Measurements from ENCODE around the gene MAMLD1.

Gene MAMLD1

GRCh38 chrX:150527108-150527507 lies 164.0 kb downstream of the MAMLD1 start:
- H3K27me3 ChIP-seq (ENCODE audit: insufficient read depth, low read length), result no peaks in the 10 kb centered on the region
- H3K27ac ChIP-seq (ENCODE audit: low read depth, low read length, poor library complexity, severe bottlenecking), result no peak overlapping the region
- no peaks in the 10 kb centered on the region for H3K4me1 ChIP-seq (ENCODE audit: insufficient read depth, low read length, severe bottlenecking)
- H3K4me3 ChIP-seq (ENCODE audit: low read depth, low read length, poor library complexity, severe bottlenecking), result no peak overlapping the region
- H3K9ac ChIP-seq (ENCODE audit: low read length), result no peak overlapping the region
- no peaks in the 10 kb centered on the region for H3K9me2 ChIP-seq (ENCODE audit: low read depth, low read length)
- no peaks in the 10 kb centered on the region for H4K20me1 ChIP-seq (ENCODE audit: insufficient read depth, low read length)
- no peaks in the 10 kb centered on the region for H3K9me3 ChIP-seq (ENCODE audit: low read length)
- H2AFZ ChIP-seq (ENCODE audit: low read length), result no peak overlapping the region
- TF ChIP-seq, protein P1, sequence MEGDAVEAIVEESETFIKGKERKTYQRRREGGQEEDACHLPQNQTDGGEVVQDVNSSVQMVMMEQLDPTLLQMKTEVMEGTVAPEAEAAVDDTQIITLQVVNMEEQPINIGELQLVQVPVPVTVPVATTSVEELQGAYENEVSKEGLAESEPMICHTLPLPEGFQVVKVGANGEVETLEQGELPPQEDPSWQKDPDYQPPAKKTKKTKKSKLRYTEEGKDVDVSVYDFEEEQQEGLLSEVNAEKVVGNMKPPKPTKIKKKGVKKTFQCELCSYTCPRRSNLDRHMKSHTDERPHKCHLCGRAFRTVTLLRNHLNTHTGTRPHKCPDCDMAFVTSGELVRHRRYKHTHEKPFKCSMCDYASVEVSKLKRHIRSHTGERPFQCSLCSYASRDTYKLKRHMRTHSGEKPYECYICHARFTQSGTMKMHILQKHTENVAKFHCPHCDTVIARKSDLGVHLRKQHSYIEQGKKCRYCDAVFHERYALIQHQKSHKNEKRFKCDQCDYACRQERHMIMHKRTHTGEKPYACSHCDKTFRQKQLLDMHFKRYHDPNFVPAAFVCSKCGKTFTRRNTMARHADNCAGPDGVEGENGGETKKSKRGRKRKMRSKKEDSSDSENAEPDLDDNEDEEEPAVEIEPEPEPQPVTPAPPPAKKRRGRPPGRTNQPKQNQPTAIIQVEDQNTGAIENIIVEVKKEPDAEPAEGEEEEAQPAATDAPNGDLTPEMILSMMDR (IDR thresholded peaks at IDR 0.05; ENCODE audit: low read length), result no peak
- TF ChIP-seq EZH2 (IDR thresholded peaks at IDR 0.05; ENCODE audit: borderline replicate concordance, low read length), result no peak
- no peaks in the 10 kb centered on the region for H3F3A ChIP-seq (ENCODE audit: insufficient read depth, low read length)
- H3K79me2 ChIP-seq (ENCODE audit: insufficient read depth, low read length), result no peaks in the 10 kb centered on the region
- no peaks in the 10 kb centered on the region for H3K36me3 ChIP-seq (ENCODE audit: insufficient read depth, low read length)
- no peak overlapping the region for H3K4me2 ChIP-seq (ENCODE audit: low read length)

DNA sequence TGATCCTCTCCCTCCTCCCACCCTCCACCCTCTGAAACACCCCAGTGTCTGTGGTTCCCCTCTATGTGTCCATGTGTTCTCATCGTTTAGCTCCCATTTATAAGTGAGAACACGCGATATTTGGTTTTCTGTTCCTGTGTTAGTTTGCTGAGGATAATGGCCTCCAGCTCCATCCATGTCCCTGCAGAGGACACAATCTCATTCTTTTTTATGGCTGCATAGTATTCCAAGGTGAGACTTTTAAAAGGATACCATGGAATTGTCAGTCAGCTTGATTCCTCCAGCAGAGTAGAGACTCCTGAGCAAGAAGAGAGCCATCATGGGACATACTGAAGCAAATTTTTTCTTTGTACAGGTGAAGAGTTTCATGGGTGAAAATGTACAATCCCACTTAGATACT lies 166.5 kb downstream of the MAMLD1 start:
- no peaks in the 10 kb centered on the region for H3K4me1 ChIP-seq (ENCODE audit: insufficient read depth, low read length, severe bottlenecking)
- H3K4me3 ChIP-seq (ENCODE audit: low read depth, low read length, poor library complexity, severe bottlenecking), result no peak overlapping the region
- no peaks in the 10 kb centered on the region for H3F3A ChIP-seq (ENCODE audit: insufficient read depth, low read length)
- no peak overlapping the region for H3K27ac ChIP-seq (ENCODE audit: low read depth, low read length, poor library complexity, severe bottlenecking)
- no peak overlapping the region for H3K4me2 ChIP-seq (ENCODE audit: low read length)
- no peak for TF ChIP-seq EZH2 (IDR thresholded peaks at IDR 0.05; ENCODE audit: borderline replicate concordance, low read length)
- TF ChIP-seq, protein P1 (IDR thresholded peaks at IDR 0.05; ENCODE audit: low read length), result no peak
- no peaks in the 10 kb centered on the region for H3K27me3 ChIP-seq (ENCODE audit: insufficient read depth, low read length)
- H4K20me1 ChIP-seq (ENCODE audit: insufficient read depth, low read length), result no peaks in the 10 kb centered on the region
- no peak overlapping the region for H3K9ac ChIP-seq (ENCODE audit: low read length)
- no peaks in the 10 kb centered on the region for H3K9me3 ChIP-seq (ENCODE audit: low read length)
- H3K79me2 ChIP-seq (ENCODE audit: insufficient read depth, low read length), result no peaks in the 10 kb centered on the region
- no peaks in the 10 kb centered on the region for H3K36me3 ChIP-seq (ENCODE audit: insufficient read depth, low read length)
- H2AFZ ChIP-seq (ENCODE audit: low read length), result no peak overlapping the region
- H3K9me2 ChIP-seq (ENCODE audit: low read depth, low read length), result no peaks in the 10 kb centered on the region

DNA sequence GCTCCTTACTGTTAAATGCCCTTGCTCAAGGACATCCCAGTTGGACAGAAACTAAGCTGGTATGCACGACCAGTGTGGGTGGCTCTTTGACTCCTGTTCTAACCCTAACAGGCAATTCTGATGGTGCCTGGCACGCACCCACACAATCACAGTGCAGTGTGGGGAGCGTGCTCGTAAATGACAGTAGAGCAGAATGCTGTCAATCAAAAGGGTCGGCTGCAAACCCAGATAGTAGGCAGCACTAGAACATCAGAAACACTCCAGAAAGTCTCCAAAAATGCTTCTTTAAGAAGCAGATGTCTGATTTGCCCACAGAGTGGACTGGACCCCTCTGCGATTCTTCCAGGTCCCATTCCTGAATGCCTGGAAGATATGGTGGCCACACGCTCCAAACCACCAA lies 167.7 kb downstream of the MAMLD1 start:
- TF ChIP-seq, protein P1 (IDR thresholded peaks at IDR 0.05; ENCODE audit: low read length), result no peak
- TF ChIP-seq EZH2 (IDR thresholded peaks at IDR 0.05; ENCODE audit: borderline replicate concordance, low read length), result no peak
- no peak overlapping the region for H2AFZ ChIP-seq (ENCODE audit: low read length)

More for the DNA sequence above, 167.7 kb downstream of the MAMLD1 start:
- H3K4me1 ChIP-seq (ENCODE audit: insufficient read depth, low read length, severe bottlenecking), result no peaks in the 10 kb centered on the region
- no peaks in the 10 kb centered on the region for H3K9me2 ChIP-seq (ENCODE audit: low read depth, low read length)
- H3K27me3 ChIP-seq (ENCODE audit: insufficient read depth, low read length), result no peaks in the 10 kb centered on the region
- H3K9me3 ChIP-seq (ENCODE audit: low read length), result no peaks in the 10 kb centered on the region
- H3F3A ChIP-seq (ENCODE audit: insufficient read depth, low read length), result no peaks in the 10 kb centered on the region
- no peak overlapping the region for H3K27ac ChIP-seq (ENCODE audit: low read depth, low read length, poor library complexity, severe bottlenecking)
- H3K4me2 ChIP-seq (ENCODE audit: low read length), result no peak overlapping the region
- no peak overlapping the region for H3K4me3 ChIP-seq (ENCODE audit: low read depth, low read length, poor library complexity, severe bottlenecking)
- H3K9ac ChIP-seq (ENCODE audit: low read length), result no peak overlapping the region
- no peaks in the 10 kb centered on the region for H4K20me1 ChIP-seq (ENCODE audit: insufficient read depth, low read length)
- no peaks in the 10 kb centered on the region for H3K36me3 ChIP-seq (ENCODE audit: insufficient read depth, low read length)
- H3K79me2 ChIP-seq (ENCODE audit: insufficient read depth, low read length), result no peaks in the 10 kb centered on the region

All from OCI-LY1 (cell line).